Measurements from ENCODE around the gene HES1. TPM values are rescaled to one million over a fixed set of nuclear protein-coding genes. Genes with fewer than 3 reads are reported as not detected.
"Not testable (repeated sequence)": the region's sequence is repeated elsewhere in the genome, so short reads cannot be mapped to it uniquely, and the experiment has no call there.

HES1 gene
- total and polyA plus RNA-seq, 4 donors: 22.5 to 51.9 (median 33.0) TPM

GRCh38 chr3:194091141-194091540, 44.8 kb upstream of the HES1 start:
- Histone ChIP-seq H3K27ac (ENCODE audit: low read depth in 1 of 2, low read length in 2 of 2) (no peak overlapping the region), H3K27me3 (ENCODE audit: control insufficient read depth in 1 of 2, insufficient read depth in 2 of 2, low read length in 1 of 2) (no peaks in the 10 kb centered on the region), H3K4me3 (ENCODE audit: low read length in 2 of 2) (no peak overlapping the region), H3K9me3 (ENCODE audit: control insufficient read depth, low read length) (no peaks in the 10 kb centered on the region), H3K4me1 (ENCODE audit: control insufficient read depth in 1 of 2, insufficient read depth in 2 of 2, low read length in 2 of 2) (no peaks in the 10 kb centered on the region), H3K36me3 (ENCODE audit: control insufficient read depth in 1 of 2, insufficient read depth in 2 of 2, low read length in 1 of 2) (no peaks in the 10 kb centered on the region)
- no peak for ATAC-seq (ENCODE audit: low FRiP score)
- WGBS, 2 donors: 67 to 79% methylated on average over 2 of the region's 2 CpGs
- intact Hi-C loops (cut with DNase I): no loop called here
- no peak for DNase-seq

DNA sequence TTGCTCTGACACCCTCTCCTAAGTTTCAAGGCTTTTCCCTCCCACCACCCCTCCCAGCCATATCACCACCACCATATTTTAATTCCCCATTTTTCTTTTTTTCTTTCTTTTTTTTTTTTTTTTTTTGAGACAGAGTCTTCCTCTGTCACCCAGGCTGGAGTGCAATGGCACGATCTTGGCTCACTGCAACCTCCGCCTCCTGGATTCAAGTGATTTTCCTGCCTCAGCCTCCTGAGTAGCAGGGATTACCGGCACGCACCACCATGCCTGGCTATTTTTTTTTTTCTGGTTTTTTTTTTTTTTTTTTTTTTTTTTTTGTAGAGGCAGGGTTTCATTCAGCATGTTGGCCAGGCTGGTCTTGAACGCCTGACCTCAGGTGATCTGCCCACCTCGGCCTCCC, 44.1 kb upstream of the HES1 start:
- H3K27ac ChIP-seq (ENCODE audit: low read depth in 1 of 2, low read length in 2 of 2); ATAC-seq (ENCODE audit: low FRiP score); H3K27me3 ChIP-seq (ENCODE audit: control insufficient read depth in 1 of 2, insufficient read depth in 2 of 2, low read length in 1 of 2); intact Hi-C loops (cut with DNase I); H3K4me3 ChIP-seq (ENCODE audit: low read length in 2 of 2); H3K36me3 ChIP-seq (ENCODE audit: control insufficient read depth in 1 of 2, insufficient read depth in 2 of 2, low read length in 1 of 2); DNase-seq; H3K9me3 ChIP-seq (ENCODE audit: control insufficient read depth, low read length); H3K4me1 ChIP-seq (ENCODE audit: control insufficient read depth in 1 of 2, insufficient read depth in 2 of 2, low read length in 2 of 2): not testable (repeated sequence)
- 95 to 96% methylated on average over 6 of the region's 6 CpGs for WGBS, 2 donors

- Histone ChIP-seq H3K27me3 (ENCODE audit: control insufficient read depth in 1 of 2, insufficient read depth in 2 of 2, low read length in 1 of 2) (no peaks in the 10 kb centered on the region), H3K27ac (ENCODE audit: low read depth in 1 of 2, low read length in 2 of 2) (no peak overlapping the region), H3K4me3 (ENCODE audit: low read length in 2 of 2) (no peak overlapping the region), H3K9me3 (ENCODE audit: control insufficient read depth, low read length) (no peaks in the 10 kb centered on the region), H3K36me3 (ENCODE audit: control insufficient read depth in 1 of 2, insufficient read depth in 2 of 2, low read length in 1 of 2) (no peaks in the 10 kb centered on the region), H3K4me1 (ENCODE audit: control insufficient read depth in 1 of 2, insufficient read depth in 2 of 2, low read length in 2 of 2) (peaks cover 0 to 3% of the 10 kb centered on the region in 2 donors)
- ATAC-seq (ENCODE audit: low FRiP score) (no peak), DNase-seq (no peak)
- intact Hi-C loops (cut with DNase I): no loop called here
- 94 to 96% methylated on average over 10 of the region's 10 CpGs for WGBS, 2 donors
Measured at GRCh38 chr3:194092881-194093301, 43.1 kb upstream of the HES1 start.

DNA sequence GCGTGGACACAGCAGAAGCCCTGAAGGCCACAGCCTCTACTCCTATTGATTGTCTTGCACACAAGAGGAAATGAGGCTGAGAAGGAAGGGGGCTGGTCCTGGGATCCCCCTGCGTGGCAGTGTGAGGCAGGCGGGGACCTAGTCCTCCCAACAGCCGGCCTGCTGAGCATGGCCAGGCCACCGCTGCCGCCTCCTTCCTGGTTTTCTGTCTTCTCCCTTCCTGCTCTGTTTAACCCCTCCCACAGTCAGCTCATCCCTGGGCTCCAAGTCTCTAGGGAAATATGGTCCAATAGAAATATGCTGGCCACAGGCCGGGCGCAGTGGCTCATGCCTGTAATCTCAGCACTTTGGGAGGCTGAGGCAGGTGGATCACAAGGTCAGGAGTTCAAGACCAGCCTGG, 42.1 kb upstream of the HES1 start:
- Histone ChIP-seq H3K4me1 (ENCODE audit: control insufficient read depth in 1 of 2, insufficient read depth in 2 of 2, low read length in 2 of 2) (peaks cover 0 to 4% of the 10 kb centered on the region in 2 donors), H3K36me3 (ENCODE audit: control insufficient read depth in 1 of 2, insufficient read depth in 2 of 2, low read length in 1 of 2) (no peaks in the 10 kb centered on the region), H3K4me3 (ENCODE audit: low read length in 2 of 2) (no peak overlapping the region), H3K27ac (ENCODE audit: low read depth in 1 of 2, low read length in 2 of 2) (no peak overlapping the region), H3K27me3 (ENCODE audit: control insufficient read depth in 1 of 2, insufficient read depth in 2 of 2, low read length in 1 of 2) (no peaks in the 10 kb centered on the region), H3K9me3 (ENCODE audit: control insufficient read depth, low read length) (no peaks in the 10 kb centered on the region)
- ATAC-seq (ENCODE audit: low FRiP score) (no peak), DNase-seq (no peak)
- intact Hi-C loops (cut with DNase I): no loop called here
- 95% methylated on average over 8 of the region's 8 CpGs for WGBS, 2 donors

DNA sequence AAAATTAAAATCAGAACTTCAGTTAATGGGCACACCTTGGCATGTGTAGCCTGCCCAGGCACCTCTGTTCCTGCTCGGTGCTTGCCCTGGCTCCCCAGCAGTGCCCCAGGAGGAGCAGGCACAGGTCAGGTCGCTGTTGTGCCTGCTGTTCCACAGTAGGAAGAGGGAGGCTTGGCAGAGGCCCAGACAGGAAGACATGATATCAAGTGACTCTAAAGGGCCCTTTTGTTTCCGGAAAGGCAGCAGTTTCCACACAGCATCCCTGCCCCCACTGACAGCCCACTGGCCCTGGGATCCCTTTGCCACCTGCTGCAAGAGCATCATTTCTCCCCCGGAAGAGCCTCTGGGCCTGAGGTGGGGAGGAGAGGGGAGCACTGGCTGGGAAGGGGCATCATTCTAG, 40.5 kb upstream of the HES1 start:
- no peak for ATAC-seq (ENCODE audit: low FRiP score)
- no peak overlapping the region for H3K4me3 ChIP-seq (ENCODE audit: low read length in 2 of 2)
- intact Hi-C loops (cut with DNase I): no loop called here
- H3K36me3 ChIP-seq (ENCODE audit: control insufficient read depth in 1 of 2, insufficient read depth in 2 of 2, low read length in 1 of 2): no peaks in the 10 kb centered on the region
- no peaks in the 10 kb centered on the region for H3K27me3 ChIP-seq (ENCODE audit: control insufficient read depth in 1 of 2, insufficient read depth in 2 of 2, low read length in 1 of 2)
- DNase-seq: peak in 1 of 2 donors; percentile 78
- 87 to 94% methylated on average over 4 of the region's 4 CpGs for WGBS, 2 donors
- no peak overlapping the region for H3K27ac ChIP-seq (ENCODE audit: low read depth in 1 of 2, low read length in 2 of 2)
- peaks cover 0 to 4% of the 10 kb centered on the region in 2 donors for H3K4me1 ChIP-seq (ENCODE audit: control insufficient read depth in 1 of 2, insufficient read depth in 2 of 2, low read length in 2 of 2)
- no peaks in the 10 kb centered on the region for H3K9me3 ChIP-seq (ENCODE audit: control insufficient read depth, low read length)

GRCh38 chr3:194095902-194096301, 40.0 kb upstream of the HES1 start:
- H3K4me1 ChIP-seq (ENCODE audit: control insufficient read depth in 1 of 2, insufficient read depth in 2 of 2, low read length in 2 of 2): peaks cover 0 to 4% of the 10 kb centered on the region in 2 donors
- H3K27me3 ChIP-seq (ENCODE audit: control insufficient read depth in 1 of 2, insufficient read depth in 2 of 2, low read length in 1 of 2): no peaks in the 10 kb centered on the region
- WGBS, 2 donors: 94 to 97% methylated on average over 10 of the region's 10 CpGs
- no peak for ATAC-seq (ENCODE audit: low FRiP score)
- no peaks in the 10 kb centered on the region for H3K36me3 ChIP-seq (ENCODE audit: control insufficient read depth in 1 of 2, insufficient read depth in 2 of 2, low read length in 1 of 2)
- DNase-seq: no peak
- H3K9me3 ChIP-seq (ENCODE audit: control insufficient read depth, low read length): no peaks in the 10 kb centered on the region
- H3K27ac ChIP-seq (ENCODE audit: low read depth in 1 of 2, low read length in 2 of 2): no peak overlapping the region
- H3K4me3 ChIP-seq (ENCODE audit: low read length in 2 of 2): no peak overlapping the region
- intact Hi-C loops (cut with DNase I): no loop called here

GRCh38 chr3:194097141-194097882, 38.6 kb upstream of the HES1 start:
- H3K4me1 ChIP-seq (ENCODE audit: control insufficient read depth in 1 of 2, insufficient read depth in 2 of 2, low read length in 2 of 2): peaks cover 0 to 4% of the 10 kb centered on the region in 2 donors
- H3K27ac ChIP-seq (ENCODE audit: low read depth in 1 of 2, low read length in 2 of 2): no peak overlapping the region
- H3K27me3 ChIP-seq (ENCODE audit: control insufficient read depth in 1 of 2, insufficient read depth in 2 of 2, low read length in 1 of 2): no peaks in the 10 kb centered on the region
- peak; percentile 36 for ATAC-seq (ENCODE audit: low FRiP score)
- no peak for DNase-seq
- WGBS, 2 donors: 19 to 24% methylated on average over 14 of the region's 14 CpGs
- no peak overlapping the region for H3K4me3 ChIP-seq (ENCODE audit: low read length in 2 of 2)
- intact Hi-C loops (cut with DNase I): no loop called here
- H3K9me3 ChIP-seq (ENCODE audit: control insufficient read depth, low read length): no peaks in the 10 kb centered on the region
- H3K36me3 ChIP-seq (ENCODE audit: control insufficient read depth in 1 of 2, insufficient read depth in 2 of 2, low read length in 1 of 2): no peaks in the 10 kb centered on the region

DNA sequence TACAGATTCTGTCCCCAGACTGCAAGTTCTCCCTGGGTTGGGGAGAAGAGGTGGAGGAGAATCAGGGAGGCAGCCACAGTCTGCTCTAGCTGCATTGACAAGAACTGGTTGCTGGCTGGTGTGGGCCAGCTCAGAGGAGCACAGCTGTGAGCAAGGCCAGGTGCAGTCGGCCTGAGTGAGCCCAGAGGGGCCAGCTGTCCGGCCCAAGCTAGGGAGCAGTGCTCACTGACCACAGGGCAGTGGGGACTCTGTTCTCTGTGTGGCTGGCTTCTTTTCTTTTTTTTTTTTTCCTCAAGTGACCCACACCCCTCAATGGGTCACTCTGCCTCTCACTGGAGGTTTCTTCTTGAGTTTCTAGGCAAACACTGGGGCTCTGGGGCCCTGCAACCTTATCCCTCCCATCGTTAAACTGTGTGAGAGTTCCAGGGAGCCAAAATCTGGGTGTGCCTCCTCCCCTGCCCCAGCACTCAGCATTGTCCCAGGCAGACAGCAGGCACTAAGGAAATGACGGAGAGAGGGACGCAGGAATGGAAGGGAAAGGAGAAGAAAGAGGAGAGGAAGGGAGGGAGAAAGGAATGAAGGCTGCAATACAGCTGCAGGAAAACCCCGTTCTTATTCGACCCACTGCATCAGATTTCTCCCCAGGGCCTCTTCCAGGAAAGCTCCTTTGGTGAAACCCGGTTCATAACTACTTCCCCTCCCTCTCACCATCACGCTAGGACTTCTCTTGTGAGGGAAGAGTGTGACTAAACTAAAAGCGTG, 37.7 kb upstream of the HES1 start:
- no peak overlapping the region for H3K4me3 ChIP-seq (ENCODE audit: low read length in 2 of 2)
- no peak for DNase-seq
- ATAC-seq (ENCODE audit: low FRiP score): peak; percentile 50
- intact Hi-C loops (cut with DNase I): no loop called here
- 69 to 71% methylated on average over 10 of the region's 10 CpGs for WGBS, 2 donors
- no peaks in the 10 kb centered on the region for H3K9me3 ChIP-seq (ENCODE audit: control insufficient read depth, low read length)
- H3K27me3 ChIP-seq (ENCODE audit: control insufficient read depth in 1 of 2, insufficient read depth in 2 of 2, low read length in 1 of 2): no peaks in the 10 kb centered on the region
- no peak overlapping the region for H3K27ac ChIP-seq (ENCODE audit: low read depth in 1 of 2, low read length in 2 of 2)
- H3K36me3 ChIP-seq (ENCODE audit: control insufficient read depth in 1 of 2, insufficient read depth in 2 of 2, low read length in 1 of 2): no peaks in the 10 kb centered on the region
- H3K4me1 ChIP-seq (ENCODE audit: control insufficient read depth in 1 of 2, insufficient read depth in 2 of 2, low read length in 2 of 2): peaks cover 0 to 4% of the 10 kb centered on the region in 2 donors

DNA sequence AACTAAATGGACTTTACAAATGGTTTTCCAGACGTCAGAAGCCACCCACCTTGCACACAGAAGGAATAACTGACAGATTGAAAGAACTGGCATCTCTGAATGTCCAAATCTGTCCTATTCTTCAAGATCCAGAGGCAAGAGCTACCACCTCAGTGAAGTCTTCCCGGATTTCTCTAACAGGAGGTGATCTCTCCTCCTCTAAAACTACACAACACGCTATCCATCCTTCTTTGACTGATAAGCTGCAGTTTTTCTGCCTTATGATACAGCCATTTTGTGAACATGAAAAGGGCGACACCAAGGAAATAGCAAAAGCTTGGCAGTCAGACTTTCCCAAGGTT, 37.1 kb upstream of the HES1 start:
- Histone ChIP-seq H3K9me3 (ENCODE audit: control insufficient read depth, low read length) (no peaks in the 10 kb centered on the region), H3K4me3 (ENCODE audit: low read length in 2 of 2) (no peak overlapping the region), H3K36me3 (ENCODE audit: control insufficient read depth in 1 of 2, insufficient read depth in 2 of 2, low read length in 1 of 2) (no peaks in the 10 kb centered on the region), H3K27me3 (ENCODE audit: control insufficient read depth in 1 of 2, insufficient read depth in 2 of 2, low read length in 1 of 2) (no peaks in the 10 kb centered on the region), H3K27ac (ENCODE audit: low read depth in 1 of 2, low read length in 2 of 2) (no peak overlapping the region), H3K4me1 (ENCODE audit: control insufficient read depth in 1 of 2, insufficient read depth in 2 of 2, low read length in 2 of 2) (peaks cover 0 to 4% of the 10 kb centered on the region in 2 donors)
- no peak for ATAC-seq (ENCODE audit: low FRiP score)
- intact Hi-C loops (cut with DNase I): no loop called here
- 87 to 94% methylated on average over 4 of the region's 4 CpGs for WGBS, 2 donors
- DNase-seq: no peak
